Fibroblast of skin of right quadriceps (primary cell): Measurements from ENCODE around the gene KRT4.
"Not testable (repeated sequence)": the region's sequence is repeated elsewhere in the genome, so short reads cannot be mapped to it uniquely, and the experiment has no call there.

Experiments
- DNase-seq: peaks from one replicate; pipeline ENCODE4 v3.0.0-alpha.2; 2013

The KRT4 gene

GRCh38 chr12:52813885-52814709 lies at the start of gene KRT4:
KRT4 (minus strand) TSS chr12:52814116; CDS start chr12:52814058, 58 bp downstream.
- DNase-seq, result peak; percentile 62

- no peak for DNase-seq
These were observed 48.1 kb upstream of the KRT4 start for GRCh38 chr12:52862023-52862422.

GRCh38 chr12:52861511-52861910 lies 47.6 kb upstream of the KRT4 start:
- DNase-seq, result no peak

- DNase-seq, result peak; percentile 32
These were observed 46.3 kb upstream of the KRT4 start for GRCh38 chr12:52860102-52860823.

- no peak for DNase-seq
These were observed 43.6 kb upstream of the KRT4 start for GRCh38 chr12:52857500-52857899.

GRCh38 chr12:52856787-52857186 lies 42.9 kb upstream of the KRT4 start:
- no peak for DNase-seq

GRCh38 chr12:52856077-52856476 lies 42.2 kb upstream of the KRT4 start:
- not testable (repeated sequence) for DNase-seq

- DNase-seq, result no peak
These were observed 37.9 kb upstream of the KRT4 start for GRCh38 chr12:52851787-52852186.

GRCh38 chr12:52850681-52851080 lies 36.8 kb upstream of the KRT4 start:
- DNase-seq, result no peak

- no peak for DNase-seq
These were observed 35.6 kb upstream of the KRT4 start for GRCh38 chr12:52849511-52849910.

- DNase-seq, result no peak
These were observed 34.8 kb upstream of the KRT4 start, which contains the start of gene KRT78 for GRCh38 chr12:52848661-52849255. KRT78 (minus strand) TSS chr12:52848994; CDS start chr12:52848930, 64 bp downstream.

GRCh38 chr12:52847335-52848102 lies 33.6 kb upstream of the KRT4 start:
- no peak for DNase-seq

GRCh38 chr12:52846356-52846970 lies 32.5 kb upstream of the KRT4 start:
- no peak for DNase-seq

GRCh38 chr12:52845946-52846345 lies 32.0 kb upstream of the KRT4 start:
- DNase-seq, result no peak

- no peak for DNase-seq
These were observed 30.5 kb upstream of the KRT4 start for GRCh38 chr12:52844386-52844785.

GRCh38 chr12:52839436-52840105 lies 25.7 kb upstream of the KRT4 start:
- no peak for DNase-seq

- no peak for DNase-seq
These were observed 24.9 kb upstream of the KRT4 start for GRCh38 chr12:52838609-52839435.

- no peak for DNase-seq
These were observed 24.1 kb upstream of the KRT4 start for GRCh38 chr12:52837781-52838608.

- DNase-seq, result peak; percentile 68
These were observed 23.5 kb upstream of the KRT4 start for GRCh38 chr12:52837413-52837741.
